CD14-positive monocyte (primary cell): ENCODE data around the gene MAP2. TPM values are rescaled to one million over a fixed set of nuclear protein-coding genes. Genes with fewer than 3 reads are reported as not detected.

Source experiments
- DNase-seq, 3 donors: peaks; one replicate each; pipeline ENCODE4 v3.0.0-alpha.2; 2011 to 2022
- H2AFZ ChIP-seq: 2 replicates; pipeline ENCODE4 v1.6.0; 2012; ENCODE audit warnings: mild to moderate bottlenecking, low read depth, low read length, inconsistent platforms; ENCODE audit not compliant: insufficient read depth, poor library complexity, severe bottlenecking
- H3K27ac ChIP-seq, 2 donors: 1 replicate in 1 of 2; 2 replicates in 1 of 2; pipeline ENCODE4 v1.5.1; 2012 to 2013; ENCODE audit warnings: low read length in 2 of 2, control low read depth in 1 of 2, inconsistent platforms in 1 of 2, low read depth in 1 of 2, mild to moderate bottlenecking in 1 of 2
- H3K27me3 ChIP-seq, 2 donors: one replicate each; pipeline versions ENCODE4 v1.6.0 to v1.6.1; 2011 to 2013; ENCODE audit warnings: low read length in 2 of 2; ENCODE audit not compliant: control insufficient read depth in 2 of 2, insufficient read depth in 2 of 2
- H3K36me3 ChIP-seq, 2 donors: replicated peaks in 1 of 2; 1 replicate in 1 of 2; 2 replicates in 1 of 2; pipeline versions ENCODE4 v1.5.1 to v1.6.1; 2012 to 2013; ENCODE audit warnings: low read length in 2 of 2, control low read depth in 1 of 2, inconsistent platforms in 1 of 2, mild to moderate bottlenecking in 1 of 2; ENCODE audit not compliant: insufficient read depth in 2 of 2, control insufficient read depth in 1 of 2
- H3K4me1 ChIP-seq, 2 donors: 1 replicate in 1 of 2; 2 replicates in 1 of 2; pipeline versions ENCODE4 v1.5.1 to v1.6.1; 2012 to 2013; ENCODE audit warnings: low read length in 2 of 2, control low read depth in 1 of 2, inconsistent platforms in 1 of 2, mild to moderate bottlenecking in 1 of 2, moderate library complexity in 1 of 2; ENCODE audit not compliant: insufficient read depth in 2 of 2, control insufficient read depth in 1 of 2
- H3K4me2 ChIP-seq: replicated peaks from 2 replicates; pipeline ENCODE3; 2012; ENCODE audit warnings: low read length, moderate library complexity, mild to moderate bottlenecking; ENCODE audit not compliant: poor library complexity, severe bottlenecking; ENCODE audit errors: extremely low read depth
- H3K4me3 ChIP-seq, 3 experiments: fragments of 200-600 bp in 1 of 3; sonication (generic) in 1 of 3; replicated peaks in 1 of 3; 1 replicate in 2 of 3; 2 replicates in 1 of 3; pipeline ENCODE4 v1.5.1; 2011 to 2013; ENCODE audit warnings: low read length in 3 of 3, mild to moderate bottlenecking in 3 of 3, control low read depth in 2 of 3, low read depth in 2 of 3, inconsistent platforms in 1 of 3, moderate library complexity in 1 of 3
- H3K79me2 ChIP-seq: 2 replicates; pipeline ENCODE4 v1.6.0; 2012; ENCODE audit warnings: mild to moderate bottlenecking, control low read depth, inconsistent platforms, low read length, moderate library complexity; ENCODE audit not compliant: insufficient read depth
- H3K9ac ChIP-seq: 2 replicates; pipeline ENCODE4 v1.6.0; 2017; ENCODE audit warnings: low read length, mild to moderate bottlenecking; ENCODE audit not compliant: insufficient read depth, poor library complexity, severe bottlenecking
- H3K9me3 ChIP-seq, 2 donors: replicated peaks in 1 of 2; 1 replicate in 1 of 2; 2 replicates in 1 of 2; pipeline versions ENCODE4 v1.5.1 to v1.6.1; 2012 to 2013; ENCODE audit warnings: low read length in 2 of 2, control low read depth in 1 of 2; ENCODE audit not compliant: control insufficient read depth in 1 of 2, insufficient read depth in 1 of 2
- H4K20me1 ChIP-seq: 2 replicates; pipeline ENCODE4 v1.6.0; 2012; ENCODE audit warnings: mild to moderate bottlenecking, low read length, control low read depth, moderate library complexity; ENCODE audit not compliant: insufficient read depth
- H3K27ac Mint-ChIP-seq, 7 donors: one replicate each; pipeline ENCODE4 v1.8.0; 2020; ENCODE audit warnings: mild to moderate bottlenecking in 7 of 7, mixed read lengths in 7 of 7, moderate library complexity in 6 of 7, inconsistent platforms in 2 of 7
- H3K27me3 Mint-ChIP-seq, 3 donors: one replicate each; pipeline ENCODE4 v1.8.0; 2021 to 2022; ENCODE audit warnings: low read depth in 3 of 3, mild to moderate bottlenecking in 3 of 3, mixed read lengths in 3 of 3, moderate library complexity in 3 of 3, inconsistent platforms in 1 of 3
- H3K36me3 Mint-ChIP-seq, 2 donors: one replicate each; pipeline ENCODE4 v1.8.0; 2020; ENCODE audit warnings: mixed read lengths in 2 of 2, inconsistent platforms in 1 of 2, mild to moderate bottlenecking in 1 of 2
- H3K4me1 Mint-ChIP-seq: one replicate; pipeline ENCODE4 v1.8.0; 2020; ENCODE audit warnings: mild to moderate bottlenecking, mixed read lengths
- H3K4me3 Mint-ChIP-seq, 2 donors: one replicate each; pipeline ENCODE4 v1.8.0; 2020; ENCODE audit warnings: mild to moderate bottlenecking in 2 of 2, mixed read lengths in 2 of 2, moderate library complexity in 1 of 2
- H3K9me3 Mint-ChIP-seq, 7 donors: one replicate each; pipeline ENCODE4 v1.8.0; 2020 to 2022; ENCODE audit warnings: mixed read lengths in 7 of 7, mild to moderate bottlenecking in 6 of 7, moderate library complexity in 6 of 7, inconsistent platforms in 2 of 7
- WGBS: methylation state at CpG from one replicate; pipeline ENCODE4 v1.1.5; 2013; ENCODE audit warnings: missing lambda C conversion rate; ENCODE audit not compliant: insufficient coverage; 5-methylcytosine and 5-hydroxymethylcytosine counted together
- intact Hi-C, 2 donors: fragments of 100-400 bp; cut with micrococcal nuclease; formaldehyde crosslinking; loops; one replicate each; pipeline versions ENCODE4 v1.15.0 to v1.15.1; 2023
- polyA plus RNA-seq, 3 donors: library from polyadenylated mRNA; depleted of rRNA in 1 of 3; unstranded in 2 of 3; stranded (reverse) in 1 of 3; fragments of 300-500 nt in 2 of 3; fragments of >200 nt in 1 of 3; fragmentation: Illumina TruSeq in 2 of 3; gene quantifications; 1 replicate in 2 of 3; 2 replicates in 1 of 3; pipeline ENCODE4 v1.2.3, GENCODE V29; 2012 to 2021
- TF ChIP-seq, protein P1 (sequence below): fragments of 200-600 bp; IDR thresholded peaks from one replicate; pipeline ENCODE4 v1.8.0; 2022; ENCODE audit warnings: antibody characterized with exemption, mild to moderate bottlenecking

The MAP2 gene
- polyA plus RNA-seq, 3 donors = not detected

DNA sequence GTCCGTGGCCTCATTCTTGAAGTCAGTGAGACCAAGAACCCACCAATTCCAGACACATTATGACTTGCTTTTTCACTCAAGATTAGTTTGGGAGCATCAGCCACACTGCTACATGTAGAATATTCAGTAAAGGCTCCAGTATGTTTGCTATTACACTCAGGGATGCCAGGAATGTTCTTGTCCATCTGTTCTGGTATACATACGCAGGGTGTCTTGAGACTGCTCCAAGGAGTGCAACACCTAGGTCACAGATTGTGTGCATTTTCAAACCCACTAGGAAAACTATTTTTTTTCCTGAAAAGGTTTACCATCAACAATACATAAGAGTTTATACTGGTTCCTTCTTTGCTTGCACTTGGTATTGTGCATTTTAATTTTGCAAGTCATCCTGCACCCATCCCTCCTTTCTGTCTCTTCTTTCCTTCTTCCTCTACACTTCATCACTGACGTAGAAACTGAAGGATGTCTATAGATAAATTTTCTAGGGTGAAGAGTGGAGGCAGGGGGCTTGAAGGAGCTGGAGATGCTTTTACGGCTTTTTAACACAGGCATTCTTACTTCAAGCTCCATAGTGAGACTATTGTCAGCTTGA is 35.3 kb upstream of the MAP2 start:
- H3K4me3 ChIP-seq = no peak overlapping the region
- intact Hi-C loops = no loop called here
- peaks cover 3 to 5% of the 10 kb centered on the region in 2 donors for H3K27me3 ChIP-seq
- Mint-ChIP-seq H3K9me3 (peaks cover 0 to 6% (median 4%) of the 10 kb centered on the region in 7 donors), H3K36me3 (no peaks in the 10 kb centered on the region), H3K4me3 (no peak overlapping the region), H3K27ac (no peak overlapping the region), H3K4me1 (no peaks in the 10 kb centered on the region), H3K27me3 (peaks cover 3 to 7% (median 5%) of the 10 kb centered on the region in 3 donors)
- H3K4me2 ChIP-seq = no peak overlapping the region
- H3K9me3 ChIP-seq = no peaks in the 10 kb centered on the region
- 93% methylated on average over 2 of the region's 4 CpGs for WGBS
- H2AFZ ChIP-seq = no peak overlapping the region
- no peaks in the 10 kb centered on the region for H4K20me1 ChIP-seq
- no peaks in the 10 kb centered on the region for H3K4me1 ChIP-seq
- H3K36me3 ChIP-seq = no peaks in the 10 kb centered on the region
- DNase-seq = no peak
- no peaks in the 10 kb centered on the region for H3K79me2 ChIP-seq
- TF ChIP-seq, protein P1, sequence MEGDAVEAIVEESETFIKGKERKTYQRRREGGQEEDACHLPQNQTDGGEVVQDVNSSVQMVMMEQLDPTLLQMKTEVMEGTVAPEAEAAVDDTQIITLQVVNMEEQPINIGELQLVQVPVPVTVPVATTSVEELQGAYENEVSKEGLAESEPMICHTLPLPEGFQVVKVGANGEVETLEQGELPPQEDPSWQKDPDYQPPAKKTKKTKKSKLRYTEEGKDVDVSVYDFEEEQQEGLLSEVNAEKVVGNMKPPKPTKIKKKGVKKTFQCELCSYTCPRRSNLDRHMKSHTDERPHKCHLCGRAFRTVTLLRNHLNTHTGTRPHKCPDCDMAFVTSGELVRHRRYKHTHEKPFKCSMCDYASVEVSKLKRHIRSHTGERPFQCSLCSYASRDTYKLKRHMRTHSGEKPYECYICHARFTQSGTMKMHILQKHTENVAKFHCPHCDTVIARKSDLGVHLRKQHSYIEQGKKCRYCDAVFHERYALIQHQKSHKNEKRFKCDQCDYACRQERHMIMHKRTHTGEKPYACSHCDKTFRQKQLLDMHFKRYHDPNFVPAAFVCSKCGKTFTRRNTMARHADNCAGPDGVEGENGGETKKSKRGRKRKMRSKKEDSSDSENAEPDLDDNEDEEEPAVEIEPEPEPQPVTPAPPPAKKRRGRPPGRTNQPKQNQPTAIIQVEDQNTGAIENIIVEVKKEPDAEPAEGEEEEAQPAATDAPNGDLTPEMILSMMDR = no peak
- H3K9ac ChIP-seq = no peak overlapping the region
- H3K27ac ChIP-seq = no peak overlapping the region

GRCh38 chr2:209389171-209389618 is 34.7 kb upstream of the MAP2 start:
- no peaks in the 10 kb centered on the region for H3K4me1 Mint-ChIP-seq
- TF ChIP-seq, protein P1 = no peak
- no peaks in the 10 kb centered on the region for H3K9me3 ChIP-seq
- H3K4me2 ChIP-seq = no peak overlapping the region
- H3K36me3 ChIP-seq = no peaks in the 10 kb centered on the region
- H3K27ac Mint-ChIP-seq = no peak overlapping the region
- 100% methylated on average over 1 of the region's 5 CpGs for WGBS
- no peak overlapping the region for H2AFZ ChIP-seq
- peaks cover 0 to 6% (median 4%) of the 10 kb centered on the region in 7 donors for H3K9me3 Mint-ChIP-seq
- H3K79me2 ChIP-seq = no peaks in the 10 kb centered on the region
- peaks cover 3 to 7% (median 5%) of the 10 kb centered on the region in 3 donors for H3K27me3 Mint-ChIP-seq
- intact Hi-C loops = no loop called here
- H4K20me1 ChIP-seq = no peaks in the 10 kb centered on the region
- peaks cover 4 to 5% of the 10 kb centered on the region in 2 donors for H3K27me3 ChIP-seq
- no peaks in the 10 kb centered on the region for H3K4me1 ChIP-seq
- H3K4me3 ChIP-seq = no peak overlapping the region
- no peak overlapping the region for H3K4me3 Mint-ChIP-seq
- no peaks in the 10 kb centered on the region for H3K36me3 Mint-ChIP-seq
- no peak overlapping the region for H3K9ac ChIP-seq
- H3K27ac ChIP-seq = no peak overlapping the region
- DNase-seq = no peak
